Gastroesophageal sphincter (tissue), 4 donors: ENCODE measurements around the gene UBL4A. TPM values are rescaled to one million over a fixed set of nuclear protein-coding genes. Genes with fewer than 3 reads are reported as not detected.

Source experiments
- ATAC-seq: fragments of 150-250 bp; one replicate; pipeline ENCODE4 v1.9.1; 2016; ENCODE audit warnings: mild to moderate bottlenecking, moderate library complexity
- H3K27ac ChIP-seq, 4 donors: fragments of 200-600 bp; sonication (generic) in 3 of 4; 1 replicate in 3 of 4; 2 replicates in 1 of 4; pipeline ENCODE4 v1.5.1; 2016 to 2019
- H3K27me3 ChIP-seq: fragments of 200-600 bp; sonication (generic); one replicate; pipeline ENCODE4 v1.5.1; 2019
- H3K36me3 ChIP-seq, 2 donors: fragments of 200-600 bp; sonication (generic); one replicate each; pipeline ENCODE4 v1.5.1; 2019; ENCODE audit warnings: control low read depth in 1 of 2
- H3K4me1 ChIP-seq, 3 donors: fragments of 200-600 bp; sonication (generic); 1 replicate in 2 of 3; 2 replicates in 1 of 3; pipeline ENCODE4 v1.5.1; 2016 to 2019; ENCODE audit warnings: control low read depth in 2 of 3
- H3K4me3 ChIP-seq, 2 donors: fragments of 200-600 bp; sonication (generic); one replicate each; pipeline ENCODE4 v1.5.1; 2019; ENCODE audit warnings: mild to moderate bottlenecking in 1 of 2, moderate library complexity in 1 of 2
- H3K9me3 ChIP-seq, 3 donors: fragments of 200-600 bp; sonication (generic); one replicate each; pipeline ENCODE4 v1.5.1; 2017 to 2019; ENCODE audit warnings: control low read depth in 2 of 3
- CTCF ChIP-seq, 4 experiments: fragments of 200-600 bp in 2 of 4; fragments of 450-650 bp in 2 of 4; sonication (generic) in 1 of 4; IDR thresholded peaks; one replicate each; pipeline ENCODE4 v1.5.1; 2017 to 2019; ENCODE audit warnings: antibody characterized with exemption in 4 of 4, mild to moderate bottlenecking in 2 of 4, moderate library complexity in 2 of 4
- EP300 ChIP-seq: sonication (generic); formaldehyde crosslinking; IDR thresholded peaks from one replicate; pipeline ENCODE4 v1.6.1; 2017; ENCODE audit warnings: antibody characterized with exemption, mild to moderate bottlenecking
- POLR2A ChIP-seq, 2 donors: fragments of 450-650 bp; IDR thresholded peaks; one replicate each; pipeline ENCODE4 v1.6.1; 2017; ENCODE audit warnings: antibody characterized with exemption in 2 of 2, mild to moderate bottlenecking in 2 of 2, moderate library complexity in 1 of 2
- POLR2AphosphoS5 ChIP-seq: sonication (generic); formaldehyde crosslinking; IDR thresholded peaks from one replicate; pipeline ENCODE4 v1.6.1; 2017; ENCODE audit warnings: antibody characterized with exemption
- WGBS, 2 donors: methylation state at CpG; one replicate each; pipeline ENCODE4 v1.1.5; 2018; ENCODE audit warnings: low coverage in 1 of 2; 5-methylcytosine and 5-hydroxymethylcytosine counted together
- total RNA-seq, 4 donors: library from RNA; depleted of rRNA; stranded (reverse); fragments of >200 nt; gene quantifications; one replicate each; pipeline ENCODE4 v1.1.0, GENCODE V29; 2016

The UBL4A gene
- total RNA-seq, 4 donors from 2014 or later, result 35.9 to 80.2 (median 47.0) TPM

GRCh38 chrX:154509455-154509854 is 23.0 kb upstream of the UBL4A start:
- H3K9me3 ChIP-seq, result no peaks in the 10 kb centered on the region
- H3K4me1 ChIP-seq, result peaks cover 0 to 8% (median 0%) of the 10 kb centered on the region in 3 donors
- H3K36me3 ChIP-seq, result peaks cover 0 to 67% of the 10 kb centered on the region in 2 donors
- 92 to 100% methylated on average over 1 to 5 of the region's 5 CpGs for WGBS, 2 donors
- H3K27me3 ChIP-seq, result no peaks in the 10 kb centered on the region
- ATAC-seq, result no peak
- H3K4me3 ChIP-seq, result no peak overlapping the region
- H3K27ac ChIP-seq, result no peak overlapping the region
- TF ChIP-seq EP300, result no peak
- TF ChIP-seq CTCF (IDR thresholded peaks at IDR 0.05), result no peak
- no peak for TF ChIP-seq POLR2A (IDR thresholded peaks at IDR 0.05)
- TF ChIP-seq POLR2AphosphoS5, result no peak

GRCh38 chrX:154508384-154508745 is 21.9 kb upstream of the UBL4A start:
- TF ChIP-seq POLR2A (IDR thresholded peaks at IDR 0.05) (no peak), CTCF (IDR thresholded peaks at IDR 0.05) (no peak), EP300 (no peak), POLR2AphosphoS5 (no peak)
- Histone ChIP-seq H3K27me3 (no peaks in the 10 kb centered on the region), H3K27ac (no peak overlapping the region), H3K4me3 (no peak overlapping the region), H3K9me3 (no peaks in the 10 kb centered on the region), H3K36me3 (peaks cover 0 to 67% of the 10 kb centered on the region in 2 donors), H3K4me1 (no peaks in the 10 kb centered on the region)
- ATAC-seq, result no peak
- WGBS, 2 donors, result 100% methylated on average over 1 of the region's 13 CpGs; no CpG with 5 or more reads in 1 of the 2 donors

GRCh38 chrX:154507673-154508383 is 21.4 kb upstream of the UBL4A start:
- no peak overlapping the region for H3K27ac ChIP-seq
- H3K36me3 ChIP-seq, result peaks cover 0 to 67% of the 10 kb centered on the region in 2 donors
- WGBS, 2 donors, result 100% methylated on average over 1 of the region's 24 CpGs; no CpG with 5 or more reads in 1 of the 2 donors
- H3K9me3 ChIP-seq, result no peaks in the 10 kb centered on the region
- TF ChIP-seq EP300, result no peak
- no peak for TF ChIP-seq POLR2AphosphoS5
- H3K4me1 ChIP-seq, result no peaks in the 10 kb centered on the region
- no peak overlapping the region for H3K4me3 ChIP-seq
- no peaks in the 10 kb centered on the region for H3K27me3 ChIP-seq
- no peak for ATAC-seq

- 89% methylated on average over 9 of the region's 37 CpGs; no CpG with 5 or more reads in 1 of the 2 donors for WGBS, 2 donors
- Histone ChIP-seq H3K4me1 (no peaks in the 10 kb centered on the region), H3K27ac (no peak overlapping the region), H3K9me3 (no peaks in the 10 kb centered on the region), H3K27me3 (no peaks in the 10 kb centered on the region), H3K36me3 (peaks cover 0 to 66% of the 10 kb centered on the region in 2 donors), H3K4me3 (no peak overlapping the region)
- TF ChIP-seq CTCF (IDR thresholded peaks at IDR 0.05), result no peak
- no peak for TF ChIP-seq POLR2AphosphoS5
- TF ChIP-seq EP300, result no peak
- TF ChIP-seq POLR2A (IDR thresholded peaks at IDR 0.05), result no peak
- no peak for ATAC-seq
Measured at GRCh38 chrX:154506483-154507332, 20.3 kb upstream of the UBL4A start.

- no peak overlapping the region for H3K4me3 ChIP-seq
- no peak overlapping the region for H3K27ac ChIP-seq
- H3K4me1 ChIP-seq, result no peaks in the 10 kb centered on the region
- no peaks in the 10 kb centered on the region for H3K9me3 ChIP-seq
- no peak for TF ChIP-seq POLR2AphosphoS5
- no peak for TF ChIP-seq EP300
- no peak for TF ChIP-seq CTCF (IDR thresholded peaks at IDR 0.05)
- no peak for TF ChIP-seq POLR2A (IDR thresholded peaks at IDR 0.05)
- ATAC-seq, result no peak
- WGBS, 2 donors, result 100% methylated on average over 1 of the region's 12 CpGs; no CpG with 5 or more reads in 1 of the 2 donors
- H3K36me3 ChIP-seq, result peaks cover 0 to 59% of the 10 kb centered on the region in 2 donors
- no peaks in the 10 kb centered on the region for H3K27me3 ChIP-seq
Measured at GRCh38 chrX:154505734-154506133, 19.3 kb upstream of the UBL4A start.
